Measurements from ENCODE around the gene GTPBP3.

GRCh38 chr19:17302391-17303166 is 34.8 kb upstream of the GTPBP3 start:
- TF ChIP-seq CTCF (IDR thresholded peaks at IDR 0.05; ENCODE audit: borderline replicate concordance, extremely low read depth, low read length, poor library complexity, severe bottlenecking) (no peak), EZH2 (IDR thresholded peaks at IDR 0.05; ENCODE audit: borderline replicate concordance, low read depth, low read length, severe bottlenecking) (no peak)

All from DND-41 (cell line).